ENCODE data around the gene CIAO1.
A peak's percentile ranks its signal among the peaks of the same experiment; 100 is the strongest.
"Not testable (repeated sequence)": the region's sequence is repeated elsewhere in the genome, so short reads cannot be mapped to it uniquely, and the experiment has no call there.

CIAO1 gene

GRCh38 chr2:96291751-96292150 lies 25.7 kb downstream of the CIAO1 start:
- no peaks in the 10 kb centered on the region for H3K9me3 ChIP-seq (ENCODE audit: insufficient read depth, low read depth, low read length)
- no peak overlapping the region for H3K4me3 ChIP-seq (ENCODE audit: low read length)
- peaks cover 100% of the 10 kb centered on the region for H3K36me3 ChIP-seq (ENCODE audit: insufficient read depth, low read length)
- H3K9ac ChIP-seq (ENCODE audit: low read depth, low read length): no peak overlapping the region
- no peak overlapping the region for H3K27ac ChIP-seq (ENCODE audit: low read depth, low read length)
- no peaks in the 10 kb centered on the region for H3K4me1 ChIP-seq (ENCODE audit: insufficient read depth, low read length)
- 92% methylated on average over 5 of the region's 5 CpGs for WGBS
- H3K27me3 ChIP-seq (ENCODE audit: insufficient read depth, low read length): no peaks in the 10 kb centered on the region

GRCh38 chr2:96294271-96294670 lies 28.2 kb downstream of the CIAO1 start:
- H3K9me3 ChIP-seq (ENCODE audit: insufficient read depth, low read depth, low read length); H3K4me3 ChIP-seq (ENCODE audit: low read length); H3K27me3 ChIP-seq (ENCODE audit: insufficient read depth, low read length); H3K27ac ChIP-seq (ENCODE audit: low read depth, low read length); H3K9ac ChIP-seq (ENCODE audit: low read depth, low read length); H3K4me1 ChIP-seq (ENCODE audit: insufficient read depth, low read length): not testable (repeated sequence)
- 96% methylated on average over 8 of the region's 8 CpGs for WGBS
- H3K36me3 ChIP-seq (ENCODE audit: insufficient read depth, low read length): peaks cover 100% of the 10 kb centered on the region

- Histone ChIP-seq H3K27ac (ENCODE audit: low read depth, low read length) (no peak overlapping the region), H3K9me3 (ENCODE audit: insufficient read depth, low read depth, low read length) (no peaks in the 10 kb centered on the region), H3K9ac (ENCODE audit: low read depth, low read length) (no peak overlapping the region), H3K36me3 (ENCODE audit: insufficient read depth, low read length) (peaks cover 97% of the 10 kb centered on the region), H3K27me3 (ENCODE audit: insufficient read depth, low read length) (no peaks in the 10 kb centered on the region), H3K4me1 (ENCODE audit: insufficient read depth, low read length) (no peaks in the 10 kb centered on the region), H3K4me3 (ENCODE audit: low read length) (no peak overlapping the region)
- 95% methylated on average over 5 of the region's 5 CpGs for WGBS
Observed at GRCh38 chr2:96296925-96297324, 30.9 kb downstream of the CIAO1 start.

GRCh38 chr2:96301865-96302264 lies 35.8 kb downstream of the CIAO1 start:
- Histone ChIP-seq H3K4me1 (ENCODE audit: insufficient read depth, low read length) (peaks cover 13% of the 10 kb centered on the region; the same call in 1 of the 2 replicates), H3K9me3 (ENCODE audit: insufficient read depth, low read depth, low read length) (no peaks in the 10 kb centered on the region), H3K4me3 (ENCODE audit: low read length) (no peak overlapping the region), H3K27me3 (ENCODE audit: insufficient read depth, low read length) (no peaks in the 10 kb centered on the region), H3K9ac (ENCODE audit: low read depth, low read length) (no peak overlapping the region), H3K36me3 (ENCODE audit: insufficient read depth, low read length) (peaks cover 74% of the 10 kb centered on the region), H3K27ac (ENCODE audit: low read depth, low read length) (no peak overlapping the region)
- no CpG with 5 or more reads among the region's 1 CpG for WGBS

GRCh38 chr2:96304606-96305005 lies 38.6 kb downstream of the CIAO1 start:
- 65% methylated on average over 10 of the region's 11 CpGs for WGBS
- Histone ChIP-seq H3K9ac (ENCODE audit: low read depth, low read length) (peak overlapping the region; percentile 91), H3K27me3 (ENCODE audit: insufficient read depth, low read length) (no peaks in the 10 kb centered on the region), H3K9me3 (ENCODE audit: insufficient read depth, low read depth, low read length) (no peaks in the 10 kb centered on the region), H3K27ac (ENCODE audit: low read depth, low read length) (no peak overlapping the region), H3K4me1 (ENCODE audit: insufficient read depth, low read length) (peaks cover 13% of the 10 kb centered on the region; the same call in 1 of the 2 replicates), H3K4me3 (ENCODE audit: low read length) (peak overlapping the region; percentile 99), H3K36me3 (ENCODE audit: insufficient read depth, low read length) (peaks cover 47% of the 10 kb centered on the region)

GRCh38 chr2:96305091-96305978 lies 39.3 kb downstream of the CIAO1 start, which contains the start of gene SNRNP200:
SNRNP200 (minus strand) TSS chr2:96305546; CDS start chr2:96305437, 109 bp downstream.
- H3K9ac ChIP-seq (ENCODE audit: low read depth, low read length): peak within 1 kb of the TSS; percentile 91
- H3K4me1 ChIP-seq (ENCODE audit: insufficient read depth, low read length): peaks cover 13% of the 10 kb centered on the region; the same call in 1 of the 2 replicates
- no peaks in the 10 kb centered on the region for H3K9me3 ChIP-seq (ENCODE audit: insufficient read depth, low read depth, low read length)
- H3K36me3 ChIP-seq (ENCODE audit: insufficient read depth, low read length): peaks cover 40% of the 10 kb centered on the region
- H3K27me3 ChIP-seq (ENCODE audit: insufficient read depth, low read length): no peaks in the 10 kb centered on the region
- peak within 1 kb of the TSS; percentile 87 for H3K27ac ChIP-seq (ENCODE audit: low read depth, low read length)
- peak within 1 kb of the TSS; percentile 99 for H3K4me3 ChIP-seq (ENCODE audit: low read length)
- WGBS: 1% methylated on average over 58 of the region's 61 CpGs

- peak overlapping the region; percentile 87 for H3K27ac ChIP-seq (ENCODE audit: low read depth, low read length)
- H3K9me3 ChIP-seq (ENCODE audit: insufficient read depth, low read depth, low read length): no peaks in the 10 kb centered on the region
- H3K4me1 ChIP-seq (ENCODE audit: insufficient read depth, low read length): peaks cover 13% of the 10 kb centered on the region; the same call in 1 of the 2 replicates
- peaks cover 36% of the 10 kb centered on the region for H3K36me3 ChIP-seq (ENCODE audit: insufficient read depth, low read length)
- peak overlapping the region; percentile 91 for H3K9ac ChIP-seq (ENCODE audit: low read depth, low read length)
- 13% methylated on average over 9 of the region's 9 CpGs for WGBS
- no peaks in the 10 kb centered on the region for H3K27me3 ChIP-seq (ENCODE audit: insufficient read depth, low read length)
- peak overlapping the region; percentile 99 for H3K4me3 ChIP-seq (ENCODE audit: low read length)
Observed at GRCh38 chr2:96305979-96306308, 39.9 kb downstream of the CIAO1 start.

GRCh38 chr2:96306370-96306769 lies 40.3 kb downstream of the CIAO1 start:
- 93% methylated on average over 3 of the region's 3 CpGs for WGBS
- peaks cover 13% of the 10 kb centered on the region; the same call in 1 of the 2 replicates for H3K4me1 ChIP-seq (ENCODE audit: insufficient read depth, low read length)
- H3K9me3 ChIP-seq (ENCODE audit: insufficient read depth, low read depth, low read length): no peaks in the 10 kb centered on the region
- no peaks in the 10 kb centered on the region for H3K27me3 ChIP-seq (ENCODE audit: insufficient read depth, low read length)
- peaks cover 32% of the 10 kb centered on the region for H3K36me3 ChIP-seq (ENCODE audit: insufficient read depth, low read length)
- H3K27ac ChIP-seq (ENCODE audit: low read depth, low read length): peak overlapping the region; percentile 87; the same call in 1 of the 2 replicates
- peak overlapping the region; percentile 91 for H3K9ac ChIP-seq (ENCODE audit: low read depth, low read length)
- H3K4me3 ChIP-seq (ENCODE audit: low read length): peak overlapping the region; percentile 99

- Histone ChIP-seq H3K9me3 (ENCODE audit: insufficient read depth, low read depth, low read length) (no peaks in the 10 kb centered on the region), H3K9ac (ENCODE audit: low read depth, low read length) (no peak overlapping the region), H3K4me1 (ENCODE audit: insufficient read depth, low read length) (peaks cover 13% of the 10 kb centered on the region; the same call in 1 of the 2 replicates), H3K4me3 (ENCODE audit: low read length) (no peak overlapping the region), H3K36me3 (ENCODE audit: insufficient read depth, low read length) (peaks cover 13% of the 10 kb centered on the region), H3K27me3 (ENCODE audit: insufficient read depth, low read length) (no peaks in the 10 kb centered on the region), H3K27ac (ENCODE audit: low read depth, low read length) (no peak overlapping the region)
- 93% methylated on average over 5 of the region's 5 CpGs for WGBS
Observed at GRCh38 chr2:96308248-96308647, 42.2 kb downstream of the CIAO1 start.

GRCh38 chr2:96315005-96315399 lies 49.0 kb downstream of the CIAO1 start:
- Histone ChIP-seq H3K27ac (ENCODE audit: low read depth, low read length) (no peak overlapping the region), H3K9ac (ENCODE audit: low read depth, low read length) (no peak overlapping the region)
- 86% methylated on average over 3 of the region's 3 CpGs for WGBS

GRCh38 chr2:96315400-96316071 lies 49.5 kb downstream of the CIAO1 start:
- 87% methylated on average over 7 of the region's 7 CpGs for WGBS
- Histone ChIP-seq H3K4me1 (ENCODE audit: insufficient read depth, low read length) (peaks cover 5% of the 10 kb centered on the region; the same call in 1 of the 2 replicates), H3K27me3 (ENCODE audit: insufficient read depth, low read length) (peaks cover 21% of the 10 kb centered on the region), H3K9ac (ENCODE audit: low read depth, low read length) (0 out of 2 replicates have a peak overlapping the region, but pooled peaks have one; percentile 1), H3K27ac (ENCODE audit: low read depth, low read length) (no peak overlapping the region), H3K36me3 (ENCODE audit: insufficient read depth, low read length) (no peaks in the 10 kb centered on the region), H3K4me3 (ENCODE audit: low read length) (no peak overlapping the region), H3K9me3 (ENCODE audit: insufficient read depth, low read depth, low read length) (no peaks in the 10 kb centered on the region)

More at GRCh38 chr2:96315005-96315399, 49.0 kb downstream of the CIAO1 start:
- H3K4me3 ChIP-seq (ENCODE audit: low read length): no peak overlapping the region
- peaks cover 16% of the 10 kb centered on the region for H3K27me3 ChIP-seq (ENCODE audit: insufficient read depth, low read length)
- no peaks in the 10 kb centered on the region for H3K9me3 ChIP-seq (ENCODE audit: insufficient read depth, low read depth, low read length)
- peaks cover 5% of the 10 kb centered on the region; the same call in 1 of the 2 replicates for H3K4me1 ChIP-seq (ENCODE audit: insufficient read depth, low read length)
- no peaks in the 10 kb centered on the region for H3K36me3 ChIP-seq (ENCODE audit: insufficient read depth, low read length)
